Gastroesophageal sphincter (tissue), 3 donors: ENCODE measurements around the gene PAX3.

Source experiments
- POLR2AphosphoS5 ChIP-seq: sonication (generic); formaldehyde crosslinking; IDR thresholded peaks from one replicate; pipeline ENCODE4 v1.6.1; 2017; ENCODE audit warnings: antibody characterized with exemption
- TF ChIP-seq, protein P1 (sequence below), 4 experiments: fragments of 200-600 bp in 2 of 4; fragments of 450-650 bp in 2 of 4; sonication (generic) in 1 of 4; IDR thresholded peaks; one replicate each; pipeline ENCODE4 v1.5.1; 2017 to 2019; ENCODE audit warnings: antibody characterized with exemption in 4 of 4, mild to moderate bottlenecking in 2 of 4, moderate library complexity in 2 of 4

DNA sequence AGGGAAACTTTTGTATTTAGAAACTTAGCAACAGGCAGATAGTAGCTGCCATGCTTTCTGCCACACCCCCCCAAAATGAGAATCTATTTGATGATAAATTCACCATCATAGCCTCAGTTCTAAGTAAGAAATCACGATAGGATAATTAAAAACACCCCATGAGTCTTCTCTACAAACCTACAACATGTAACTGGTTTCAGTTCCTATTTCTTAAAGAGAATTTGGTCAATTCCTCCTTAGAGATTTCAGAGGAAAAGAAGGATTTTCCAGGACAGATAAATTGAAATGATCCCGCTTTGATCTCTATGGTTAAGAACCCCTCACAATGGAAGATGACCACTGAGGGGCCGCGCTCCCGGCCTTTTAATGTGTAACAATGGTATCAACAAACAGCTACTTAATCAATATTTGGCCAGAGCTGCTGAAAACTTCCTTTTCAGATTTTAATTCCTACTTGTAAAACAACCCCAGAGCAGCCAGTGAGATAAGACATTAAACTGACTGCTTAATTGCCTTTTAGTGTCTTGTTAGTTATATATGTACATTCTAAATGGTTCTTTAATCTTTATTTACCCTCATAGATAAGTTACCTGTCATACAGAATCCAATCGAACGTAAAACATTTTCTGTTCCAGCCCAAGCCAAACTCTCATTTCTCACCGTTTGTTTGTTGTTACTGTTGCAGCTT lies 10.1 kb downstream of the PAX3 start:
- TF ChIP-seq, protein P1, sequence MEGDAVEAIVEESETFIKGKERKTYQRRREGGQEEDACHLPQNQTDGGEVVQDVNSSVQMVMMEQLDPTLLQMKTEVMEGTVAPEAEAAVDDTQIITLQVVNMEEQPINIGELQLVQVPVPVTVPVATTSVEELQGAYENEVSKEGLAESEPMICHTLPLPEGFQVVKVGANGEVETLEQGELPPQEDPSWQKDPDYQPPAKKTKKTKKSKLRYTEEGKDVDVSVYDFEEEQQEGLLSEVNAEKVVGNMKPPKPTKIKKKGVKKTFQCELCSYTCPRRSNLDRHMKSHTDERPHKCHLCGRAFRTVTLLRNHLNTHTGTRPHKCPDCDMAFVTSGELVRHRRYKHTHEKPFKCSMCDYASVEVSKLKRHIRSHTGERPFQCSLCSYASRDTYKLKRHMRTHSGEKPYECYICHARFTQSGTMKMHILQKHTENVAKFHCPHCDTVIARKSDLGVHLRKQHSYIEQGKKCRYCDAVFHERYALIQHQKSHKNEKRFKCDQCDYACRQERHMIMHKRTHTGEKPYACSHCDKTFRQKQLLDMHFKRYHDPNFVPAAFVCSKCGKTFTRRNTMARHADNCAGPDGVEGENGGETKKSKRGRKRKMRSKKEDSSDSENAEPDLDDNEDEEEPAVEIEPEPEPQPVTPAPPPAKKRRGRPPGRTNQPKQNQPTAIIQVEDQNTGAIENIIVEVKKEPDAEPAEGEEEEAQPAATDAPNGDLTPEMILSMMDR (IDR thresholded peaks at IDR 0.05): no peak
- no peak for TF ChIP-seq POLR2AphosphoS5
